Measurements from ENCODE around the gene PICK1. TPM values are rescaled to one million over a fixed set of nuclear protein-coding genes. Genes with fewer than 3 reads are reported as not detected.

PICK1 gene
- total RNA-seq, 4 donors from 2014 or later = 52.2 to 81.4 (median 57.5) TPM

- Histone ChIP-seq H3K27ac (no peak overlapping the region), H3K4me1 (no peaks in the 10 kb centered on the region), H3K4me3 (replicated peaks in 1 of 3) (no peak overlapping the region), H3K27me3 (no peaks in the 10 kb centered on the region), H3K9me3 (no peaks in the 10 kb centered on the region), H3K36me3 (no peaks in the 10 kb centered on the region)
- TF ChIP-seq CTCF (IDR thresholded peaks at IDR 0.05) (no peak), POLR2A (IDR thresholded peaks at IDR 0.05) (no peak)
- DNase-seq = no peak
- WGBS, 2 donors = 82 to 86% methylated on average over 6 of the region's 6 CpGs
- intact Hi-C loops (cut with DNase I) = no loop called here
Measured at GRCh38 chr22:38104084-38104483, 46.9 kb downstream of the PICK1 start.

GRCh38 chr22:38106814-38107578 is 49.8 kb downstream of the PICK1 start:
- 77 to 82% methylated on average over 12 to 14 of the region's 17 CpGs for WGBS, 2 donors
- Histone ChIP-seq H3K27ac (no peak overlapping the region), H3K4me3 (replicated peaks in 1 of 3) (no peak overlapping the region), H3K9me3 (no peaks in the 10 kb centered on the region), H3K36me3 (no peaks in the 10 kb centered on the region), H3K27me3 (no peaks in the 10 kb centered on the region), H3K4me1 (no peaks in the 10 kb centered on the region)
- no peak for TF ChIP-seq CTCF (IDR thresholded peaks at IDR 0.05)
- TF ChIP-seq POLR2A (IDR thresholded peaks at IDR 0.05) = no peak
- no peak for DNase-seq
- intact Hi-C loops (cut with DNase I) = no loop called here

- WGBS, 2 donors = 76 to 85% methylated on average over 12 of the region's 17 CpGs
- Histone ChIP-seq H3K27ac (no peak overlapping the region), H3K4me1 (no peaks in the 10 kb centered on the region), H3K9me3 (no peaks in the 10 kb centered on the region), H3K36me3 (no peaks in the 10 kb centered on the region), H3K4me3 (replicated peaks in 1 of 3) (no peak overlapping the region), H3K27me3 (no peaks in the 10 kb centered on the region)
- intact Hi-C loops (cut with DNase I) = no loop called here
- no peak for DNase-seq
- no peak for TF ChIP-seq CTCF (IDR thresholded peaks at IDR 0.05)
- TF ChIP-seq POLR2A (IDR thresholded peaks at IDR 0.05) = no peak
Measured at GRCh38 chr22:38107692-38108515, 50.7 kb downstream of the PICK1 start.

- Histone ChIP-seq H3K36me3 (no peaks in the 10 kb centered on the region), H3K4me3 (replicated peaks in 1 of 3) (no peak overlapping the region), H3K4me1 (no peaks in the 10 kb centered on the region), H3K9me3 (no peaks in the 10 kb centered on the region), H3K27me3 (no peaks in the 10 kb centered on the region), H3K27ac (no peak overlapping the region)
- no peak for DNase-seq
- intact Hi-C loops (cut with DNase I) = no loop called here
- TF ChIP-seq POLR2A (IDR thresholded peaks at IDR 0.05) (no peak), CTCF (IDR thresholded peaks at IDR 0.05) (no peak)
- 93% methylated on average over 15 of the region's 15 CpGs for WGBS, 2 donors
Measured at GRCh38 chr22:38108561-38109319, 51.5 kb downstream of the PICK1 start.

Measured in thyroid gland (tissue), 4 donors.